ENCODE data around the gene DBT. TPM values are rescaled to one million over a fixed set of nuclear protein-coding genes. Genes with fewer than 3 reads are reported as not detected.

Gene DBT
- total and polyA plus RNA-seq, 3 donors from 2014 or later, result 5.9 to 6.4 (median 6.1) TPM

- Histone ChIP-seq H3K4me3 (no peak overlapping the region), H3K9me3 (no peaks in the 10 kb centered on the region), H3K36me3 (ENCODE audit: low read depth, missing control alignments) (no peaks in the 10 kb centered on the region), H3K4me1 (no peaks in the 10 kb centered on the region), H3K27me3 (no peaks in the 10 kb centered on the region), H3K27ac (no peak overlapping the region)
- TF ChIP-seq POLR2A (IDR thresholded peaks at IDR 0.05), result no peak
- TF ChIP-seq, protein P1, sequence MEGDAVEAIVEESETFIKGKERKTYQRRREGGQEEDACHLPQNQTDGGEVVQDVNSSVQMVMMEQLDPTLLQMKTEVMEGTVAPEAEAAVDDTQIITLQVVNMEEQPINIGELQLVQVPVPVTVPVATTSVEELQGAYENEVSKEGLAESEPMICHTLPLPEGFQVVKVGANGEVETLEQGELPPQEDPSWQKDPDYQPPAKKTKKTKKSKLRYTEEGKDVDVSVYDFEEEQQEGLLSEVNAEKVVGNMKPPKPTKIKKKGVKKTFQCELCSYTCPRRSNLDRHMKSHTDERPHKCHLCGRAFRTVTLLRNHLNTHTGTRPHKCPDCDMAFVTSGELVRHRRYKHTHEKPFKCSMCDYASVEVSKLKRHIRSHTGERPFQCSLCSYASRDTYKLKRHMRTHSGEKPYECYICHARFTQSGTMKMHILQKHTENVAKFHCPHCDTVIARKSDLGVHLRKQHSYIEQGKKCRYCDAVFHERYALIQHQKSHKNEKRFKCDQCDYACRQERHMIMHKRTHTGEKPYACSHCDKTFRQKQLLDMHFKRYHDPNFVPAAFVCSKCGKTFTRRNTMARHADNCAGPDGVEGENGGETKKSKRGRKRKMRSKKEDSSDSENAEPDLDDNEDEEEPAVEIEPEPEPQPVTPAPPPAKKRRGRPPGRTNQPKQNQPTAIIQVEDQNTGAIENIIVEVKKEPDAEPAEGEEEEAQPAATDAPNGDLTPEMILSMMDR (IDR thresholded peaks at IDR 0.05), result no peak
- intact Hi-C loops (cut with DNase I; ENCODE audit: low total_unique reads), result no loop called here
- no peak for DNase-seq
- 85% methylated on average over 4 of the region's 4 CpGs for WGBS, 2 donors
These were observed 108.4 kb downstream of the DBT start for GRCh38 chr1:100141192-100141591.

- no peaks in the 10 kb centered on the region for H3K27me3 ChIP-seq
- WGBS, 2 donors, result 95 to 96% methylated on average over 2 of the region's 2 CpGs
- TF ChIP-seq, protein P1 (IDR thresholded peaks at IDR 0.05), result no peak
- TF ChIP-seq POLR2A (IDR thresholded peaks at IDR 0.05), result no peak
- no peak overlapping the region for H3K27ac ChIP-seq
- no peak overlapping the region for H3K4me3 ChIP-seq
- DNase-seq, result no peak
- intact Hi-C loops (cut with DNase I; ENCODE audit: low total_unique reads), result no loop called here
- H3K4me1 ChIP-seq, result peaks cover 9% of the 10 kb centered on the region
- no peaks in the 10 kb centered on the region for H3K9me3 ChIP-seq
- no peaks in the 10 kb centered on the region for H3K36me3 ChIP-seq (ENCODE audit: low read depth, missing control alignments)
These were observed 112.0 kb downstream of the DBT start for GRCh38 chr1:100137602-100138001.

MicroRNAs encoded within 50 kb of the gene (microRNA counts, 767-probe panel; counts per million panel counts)
- microRNA hsa-miR-553, result 0 to 152 counts per million in 2 donors

Small RNA genes within 50 kb of the gene (microRNA-seq; reads per million reads assigned to microRNA genes)
- 0 reads per million in 2 donors for gene MIR553 (ENCODE audit: borderline number of aligned reads in 2 of 2, borderline replicate concordance in 1 of 2)

Small RNA genes within 50 kb of the gene (small RNA-seq; reads per million reads assigned to genes)
- gene AL445928.1, result 0 reads per million in 2 donors
- gene MIR553, result 0 reads per million in 2 donors
- gene RPL23AP90, result 0 reads per million in 2 donors

Other genes starting within 250 kb of the DBT start
- 10 to 100 TPM in 1 of 2 donors, 1 to 10 TPM in 1; 9.5 to 13.4 TPM for gene SASS6, start 116.9 kb downstream of the DBT start, total RNA-seq
- gene SASS6, start 116.9 kb downstream of the DBT start, polyA plus RNA-seq (ENCODE audit: insufficient read depth, low read depth, low replicate concordance), result 5.4 TPM
- gene TRMT13, start 116.7 kb downstream of the DBT start, total RNA-seq, result 10 to 100 TPM; 14.7 to 19.8 TPM
- 12.1 TPM for gene TRMT13, start 116.7 kb downstream of the DBT start, polyA plus RNA-seq (ENCODE audit: insufficient read depth, low read depth, low replicate concordance)
- 1 to 10 TPM; 2.9 to 4.6 TPM for gene LRRC39, start 71.6 kb downstream of the DBT start, total RNA-seq
- gene LRRC39, start 71.6 kb downstream of the DBT start, polyA plus RNA-seq (ENCODE audit: insufficient read depth, low read depth, low replicate concordance), result 15.6 TPM
- gene RTCA, start 16.4 kb upstream of the DBT start, total RNA-seq, result 10 to 100 TPM; 24.2 to 30.0 TPM
- gene RTCA, start 16.4 kb upstream of the DBT start, polyA plus RNA-seq (ENCODE audit: insufficient read depth, low read depth, low replicate concordance), result 20.9 TPM
- gene CDC14A, start 102.7 kb upstream of the DBT start, total RNA-seq, result 10 to 100 TPM; 28.3 to 40.6 TPM
- gene CDC14A, start 102.7 kb upstream of the DBT start, polyA plus RNA-seq (ENCODE audit: insufficient read depth, low read depth, low replicate concordance), result 55.9 TPM

Measured in testis (tissue), 3 donors.